HCT116 (cell line): Measurements from ENCODE around the gene FBXO21. TPM values are rescaled to one million over a fixed set of nuclear protein-coding genes. Genes with fewer than 3 reads are reported as not detected.

Source experiments
- ATAC-seq: fragments of 200-7000 bp; cut with Tn5 transposase; 2 replicates; pipeline ENCODE4 v1.9.1; 2020; ENCODE audit warnings: mild to moderate bottlenecking, moderate library complexity
- BruUV-seq: library from RNA; stranded (reverse); fragments of 400-500 nt; replicated peaks from 2 replicates; lab custom pipeline; 2021; lab: Mats Ljungman, UMichigan
- CTCF ChIA-PET: fragments of 300-600 bp; sonication (Branson Sonifier 250); formaldehyde crosslinking; loops from one replicate; lab custom pipeline; 2021; ENCODE audit warnings: antibody characterized with exemption; lab: Charles Lee
- POLR2A ChIA-PET: fragments of 300-600, 350-600 bp; sonication (Branson Sonifier 250); formaldehyde crosslinking; loops from one replicate; lab custom pipeline; 2021; ENCODE audit warnings: antibody characterized with exemption; lab: Charles Lee
- RAD21 ChIA-PET, 2 experiments: fragments of 300-600 bp; sonication (Branson Sonifier 250); formaldehyde crosslinking; loops; one replicate each; lab custom pipeline; 2023; ENCODE audit warnings: low total read pairs in 2 of 2; ENCODE audit not compliant: uncharacterized antibody in 2 of 2, unreplicated experiment in 2 of 2, low non-redundant PET in 1 of 2; lab: Charles Lee
- DNase-seq: peaks from one replicate; pipeline ENCODE4 v3.0.0-alpha.2; 2010; ENCODE audit warnings: low read depth, low spot score
- H2AFZ ChIP-seq: fragments of 200-600 bp; shearing (Covaris generic), sonication (generic); 2 replicates; pipeline ENCODE4 v1.6.1; 2017; ENCODE audit warnings: low read depth, mixed run types, mixed read lengths, antibody characterized with exemption, low read length; ENCODE audit not compliant: poor library complexity, severe bottlenecking
- H3K27ac ChIP-seq: 2 replicates; pipeline ENCODE4 v1.5.1; 2012; ENCODE audit warnings: low read depth, low read length
- H3K27me3 ChIP-seq: fragments of 200-600 bp; sonication (generic); 2 replicates; pipeline ENCODE4 v1.6.1; 2016; ENCODE audit warnings: mixed run types, low read length, mixed read lengths; ENCODE audit not compliant: insufficient read depth
- H3K36me3 ChIP-seq, 2 experiments: fragments of 200-500 bp in 1 of 2; fragments of 200-600 bp in 1 of 2; sonication (Bioruptor generic) in 1 of 2; sonication (generic) in 1 of 2; 2 replicates each; pipeline versions ENCODE4 v1.5.1 to v1.6.1; 2014 to 2016; ENCODE audit warnings: low read length in 2 of 2, inconsistent platforms in 1 of 2, mixed read lengths in 1 of 2, mixed run types in 1 of 2; ENCODE audit not compliant: insufficient read depth in 2 of 2, control insufficient read depth in 1 of 2
- H3K4me1 ChIP-seq, 2 experiments: fragments of 200-600 bp in 1 of 2; sonication (generic) in 1 of 2; 2 replicates each; pipeline versions ENCODE4 v1.5.1 to v1.6.1; 2012 to 2017; ENCODE audit warnings: low read length in 2 of 2, inconsistent platforms in 1 of 2, mild to moderate bottlenecking in 1 of 2, mixed read lengths in 1 of 2, mixed run types in 1 of 2, moderate library complexity in 1 of 2; ENCODE audit not compliant: insufficient read depth in 2 of 2, control insufficient read depth in 1 of 2
- H3K4me2 ChIP-seq: fragments of 200-600 bp; sonication (generic); 2 replicates; pipeline ENCODE4 v1.6.1; 2017; ENCODE audit warnings: mixed run types, low read length, mixed read lengths
- H3K4me3 ChIP-seq, 2 experiments: fragments of 200-600 bp in 1 of 2; sonication (generic) in 1 of 2; replicated peaks in 1 of 2; 2 replicates each; pipeline ENCODE4 v1.5.1; 2011 to 2016; ENCODE audit warnings: low read length in 2 of 2, control low read depth in 1 of 2, low read depth in 1 of 2, mild to moderate bottlenecking in 1 of 2, mixed read lengths in 1 of 2, mixed run types in 1 of 2
- H3K79me2 ChIP-seq: fragments of 200-600 bp; sonication (generic); 2 replicates; pipeline ENCODE4 v1.6.1; 2017; ENCODE audit warnings: mild to moderate bottlenecking, mixed run types, low read length, moderate library complexity, mixed read lengths; ENCODE audit not compliant: insufficient read depth
- H3K9ac ChIP-seq: fragments of 200-600 bp; sonication (generic); 2 replicates; pipeline ENCODE4 v1.6.1; 2016; ENCODE audit warnings: low read length, mixed read lengths
- H3K9me2 ChIP-seq: fragments of 200-600 bp; sonication (generic), shearing (Covaris generic); 2 replicates; pipeline ENCODE4 v1.6.1; 2017; ENCODE audit warnings: mixed run types, mild to moderate bottlenecking, moderate library complexity; ENCODE audit not compliant: insufficient read depth
- H3K9me3 ChIP-seq, 2 experiments: fragments of 200-500 bp in 1 of 2; fragments of 200-600 bp in 1 of 2; sonication (Bioruptor generic) in 1 of 2; sonication (generic) in 1 of 2; 2 replicates each; pipeline ENCODE4 v1.6.1; 2014 to 2017; ENCODE audit warnings: low read length in 2 of 2, mixed read lengths in 2 of 2, inconsistent platforms in 1 of 2, low read depth in 1 of 2, mild to moderate bottlenecking in 1 of 2, mixed run types in 1 of 2, moderate library complexity in 1 of 2; ENCODE audit not compliant: control insufficient read depth in 1 of 2, insufficient read depth in 1 of 2
- H4K20me1 ChIP-seq: fragments of 200-600 bp; sonication (generic), shearing (Covaris generic); 2 replicates; pipeline ENCODE4 v1.6.1; 2017; ENCODE audit warnings: mixed run types, mild to moderate bottlenecking, moderate library complexity; ENCODE audit not compliant: insufficient read depth
- ATF3 ChIP-seq: IDR thresholded peaks from 2 replicates; pipeline ENCODE4 v1.6.1; 2012
- CBX3 ChIP-seq: IDR thresholded peaks from 2 replicates; pipeline ENCODE4 v1.6.1; 2012; ENCODE audit warnings: low read depth
- CEBPB ChIP-seq: IDR thresholded peaks from 2 replicates; pipeline ENCODE4 v1.6.1; 2012; ENCODE audit warnings: low read depth
- CTCF ChIP-seq, 3 experiments: fragments of 200-600 bp in 1 of 3; sonication (generic) in 1 of 3; IDR thresholded peaks in 2 of 3; conservative IDR thresholded peaks in 1 of 3; 2 replicates each; pipeline ENCODE4 v1.5.1; 2012 to 2017; ENCODE audit warnings: low read depth in 2 of 3, low read length in 2 of 3, antibody characterized with exemption in 1 of 3, borderline replicate concordance in 1 of 3, control low read depth in 1 of 3, mild to moderate bottlenecking in 1 of 3, mixed read lengths in 1 of 3, mixed run types in 1 of 3, moderate library complexity in 1 of 3; ENCODE audit not compliant: insufficient read depth in 1 of 3
- ELF1 ChIP-seq: IDR thresholded peaks from 2 replicates; pipeline ENCODE4 v1.6.1; 2012; ENCODE audit warnings: low read depth, borderline replicate concordance
- FOSL1 ChIP-seq: IDR thresholded peaks from 2 replicates; pipeline ENCODE4 v1.6.1; 2012; ENCODE audit warnings: low read depth
- MAX ChIP-seq: IDR thresholded peaks from 2 replicates; pipeline ENCODE4 v1.6.1; 2012
- POLR2A ChIP-seq: IDR thresholded peaks from 2 replicates; pipeline ENCODE4 v1.7.0; 2011; ENCODE audit warnings: borderline replicate concordance; ENCODE audit not compliant: insufficient read depth, insufficient read length; ENCODE audit errors: extremely low read depth
- POLR2AphosphoS5 ChIP-seq: IDR thresholded peaks from 2 replicates; pipeline ENCODE4 v1.6.1; 2011; ENCODE audit warnings: mild to moderate bottlenecking, low read depth, low read length, moderate library complexity
- RAD21 ChIP-seq: IDR thresholded peaks from 2 replicates; pipeline ENCODE4 v1.6.1; 2012; ENCODE audit warnings: low read depth, mild to moderate bottlenecking
- SIN3A ChIP-seq: IDR thresholded peaks from 2 replicates; pipeline ENCODE4 v1.6.1; 2012; ENCODE audit warnings: low read depth
- SP1 ChIP-seq: IDR thresholded peaks from 2 replicates; pipeline ENCODE4 v1.6.1; 2012; ENCODE audit warnings: low read depth
- SRF ChIP-seq: IDR thresholded peaks from 2 replicates; pipeline ENCODE4 v1.6.1; 2012; ENCODE audit warnings: low read depth
- TCF7L2 ChIP-seq: IDR thresholded peaks from 2 replicates; pipeline ENCODE4 v1.7.0; 2011; ENCODE audit warnings: borderline replicate concordance, inconsistent platforms; ENCODE audit not compliant: insufficient read depth, insufficient read length; ENCODE audit errors: extremely low read depth
- YY1 ChIP-seq: IDR thresholded peaks from 2 replicates; pipeline ENCODE4 v1.6.1; 2011; ENCODE audit warnings: low read length, low read depth, moderate library complexity, mild to moderate bottlenecking; ENCODE audit not compliant: insufficient replicate concordance; ENCODE audit errors: extremely low read depth
- ZBTB33 ChIP-seq: IDR thresholded peaks from 2 replicates; pipeline ENCODE4 v1.6.1; 2011; ENCODE audit warnings: mild to moderate bottlenecking, low read length, moderate library complexity; ENCODE audit not compliant: insufficient replicate concordance; ENCODE audit errors: extremely low read depth
- ZNF274 ChIP-seq: fragments of 200-500 bp; sonication (Bioruptor generic); IDR thresholded peaks from 2 replicates; pipeline ENCODE4 v1.6.1; 2014; ENCODE audit warnings: mild to moderate bottlenecking, low read depth, low read length, inconsistent platforms
- intact Hi-C: fragments of 100-400 bp; cut with micrococcal nuclease; formaldehyde crosslinking; loops from 2 replicates; pipeline ENCODE4 v1.10.0; 2022
- total RNA-seq: library from RNA; stranded (reverse); gene quantifications from one replicate; pipeline ENCODE4 v1.2.1, GENCODE V29; 2021; ENCODE audit not compliant: unreplicated experiment

Gene FBXO21
- total RNA-seq, 1 experiment from 2014 or later = 45.5 TPM

GRCh38 chr12:117168976-117169375, 21.3 kb downstream of the FBXO21 start (continued):
- no peak for TF ChIP-seq CTCF (IDR thresholded peaks at IDR 0.05 in 2 of 3, conservative IDR thresholded peaks at IDR 0.05 in 1 of 3; ENCODE audit: borderline replicate concordance in 1 of 3, insufficient read depth in 1 of 3, low read depth in 2 of 3, low read length in 2 of 3)
- TF ChIP-seq CBX3 = no peak
- no peak for TF ChIP-seq SRF
- TF ChIP-seq POLR2AphosphoS5 = no peak
- no peak for TF ChIP-seq CEBPB
- no peak for TF ChIP-seq ZBTB33
- no peak for TF ChIP-seq FOSL1

GRCh38 chr12:117167769-117168168, 22.5 kb downstream of the FBXO21 start:
- no peaks in the 10 kb centered on the region for H3K9me3 ChIP-seq
- no peak overlapping the region for H3K9ac ChIP-seq
- POLR2A ChIA-PET = no interaction called here
- CTCF ChIA-PET = no interaction called here
- no peaks in the 10 kb centered on the region for H3K9me2 ChIP-seq
- no peak overlapping the region for H3K4me2 ChIP-seq
- peaks cover 45 to 61% of the 10 kb centered on the region in 2 experiments; a peak in 3 of 4 replicates for H3K36me3 ChIP-seq
- no peaks in the 10 kb centered on the region for H3K27me3 ChIP-seq
- no TSS peak for BruUV-seq
- no peaks in the 10 kb centered on the region for H3K79me2 ChIP-seq
- ATAC-seq = no peak
- H3K27ac ChIP-seq = no peak overlapping the region
- no peak overlapping the region for H2AFZ ChIP-seq
- RAD21 ChIA-PET = no interaction called here
- no peak overlapping the region for H3K4me3 ChIP-seq
- H4K20me1 ChIP-seq = no peaks in the 10 kb centered on the region
- H3K4me1 ChIP-seq = no peaks in the 10 kb centered on the region
- intact Hi-C loops = no loop called here
- DNase-seq = no peak
- TF ChIP-seq POLR2A (no peak), SRF (no peak), ZBTB33 (no peak), TCF7L2 (no peak), SP1 (no peak), ELF1 (no peak), POLR2AphosphoS5 (no peak), YY1 (no peak), CBX3 (no peak), FOSL1 (no peak), SIN3A (no peak), MAX (no peak), RAD21 (no peak), ZNF274 (no peak), ATF3 (no peak)
